Memory B cell (primary cell): Measurements from ENCODE around the gene MEIS1.

ENCODE experiments used
- ATAC-seq: fragments of 150-1000 bp; cut with Tn5 transposase; 2 replicates; pipeline ENCODE4 v1.10.0; 2021; ENCODE audit warnings: low read depth, mild to moderate bottlenecking, moderate library complexity
- DNase-seq, 2 donors: peaks; one replicate each; pipeline ENCODE4 v3.0.0; 2022; ENCODE audit warnings: low spot score in 2 of 2
- H3K27ac Mint-ChIP-seq: one replicate; pipeline ENCODE4 v1.8.0; 2022; ENCODE audit warnings: mild to moderate bottlenecking, moderate library complexity, mixed read lengths
- H3K27me3 Mint-ChIP-seq: one replicate; pipeline ENCODE4 v1.8.0; 2022; ENCODE audit warnings: mixed read lengths
- H3K36me3 Mint-ChIP-seq: one replicate; pipeline ENCODE4 v1.8.0; 2022; ENCODE audit warnings: mild to moderate bottlenecking, mixed read lengths
- H3K4me1 Mint-ChIP-seq: one replicate; pipeline ENCODE4 v1.8.0; 2022; ENCODE audit warnings: mixed read lengths
- H3K4me3 Mint-ChIP-seq: one replicate; pipeline ENCODE4 v1.8.0; 2022; ENCODE audit warnings: mild to moderate bottlenecking, moderate library complexity, mixed read lengths
- H3K9me3 Mint-ChIP-seq: one replicate; pipeline ENCODE4 v1.8.0; 2022; ENCODE audit warnings: mixed read lengths

MEIS1 gene

DNA sequence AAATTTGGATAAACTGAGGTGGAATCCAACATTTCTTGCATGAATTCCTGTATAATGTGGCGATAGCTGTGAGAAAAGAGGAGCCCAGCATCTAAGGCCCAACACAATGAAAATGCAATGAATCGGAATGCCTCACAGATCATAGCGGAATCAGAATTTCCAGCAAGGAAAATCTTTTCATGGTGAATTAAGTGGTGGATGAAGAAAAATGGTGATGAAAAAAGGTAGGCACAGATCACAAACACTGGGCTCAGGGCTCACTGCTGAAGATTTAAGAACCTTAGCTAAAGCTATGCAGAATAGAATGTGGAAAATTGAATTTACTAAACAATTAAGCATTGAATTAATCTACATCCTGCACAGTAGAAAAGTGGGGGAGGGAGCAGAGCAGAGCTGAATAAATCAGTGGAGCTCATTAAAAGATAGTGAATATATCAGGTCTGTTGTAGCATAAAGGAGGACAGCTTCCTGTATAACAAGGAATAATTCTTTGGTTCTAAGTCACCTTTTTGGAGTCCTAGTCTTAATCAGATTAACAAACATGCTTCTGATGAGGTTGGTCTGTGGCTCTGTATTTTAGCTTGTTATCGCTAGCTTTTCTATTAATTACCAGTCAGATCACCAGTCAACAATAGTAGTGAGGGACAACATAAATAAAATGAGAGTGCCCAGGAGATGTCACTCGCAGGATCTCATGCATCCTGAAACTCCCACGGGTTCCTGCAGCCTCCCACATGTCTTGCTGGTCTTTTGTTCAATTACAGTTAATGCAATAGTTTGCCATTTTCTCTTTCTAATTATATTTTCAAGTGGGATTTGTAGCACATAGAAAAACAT, 27.0 kb downstream of the MEIS1 start:
- no peak overlapping the region for H3K4me3 Mint-ChIP-seq

DNA sequence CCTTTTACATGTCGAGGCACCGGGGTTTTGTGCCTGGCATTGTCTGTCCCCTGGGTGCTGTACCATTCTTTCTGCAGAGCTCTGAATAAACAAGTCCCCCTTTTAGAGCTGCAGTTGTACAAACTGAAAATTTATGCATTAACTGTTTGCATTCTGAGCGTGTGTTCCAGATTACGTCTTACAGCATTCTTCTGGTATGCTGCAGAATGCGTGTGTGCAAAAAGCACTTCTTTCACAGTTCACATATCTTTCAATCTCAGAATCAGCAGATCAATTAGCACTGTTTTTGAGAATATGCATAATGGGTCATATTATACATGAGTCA, 27.5 kb downstream of the MEIS1 start:
- no peak overlapping the region for H3K27ac Mint-ChIP-seq
- ATAC-seq (no peak), DNase-seq (no peak)
- no peaks in the 10 kb centered on the region for H3K9me3 Mint-ChIP-seq
- no peaks in the 10 kb centered on the region for H3K4me1 Mint-ChIP-seq
- H3K4me3 Mint-ChIP-seq: no peak overlapping the region
- peaks cover 11% of the 10 kb centered on the region for H3K27me3 Mint-ChIP-seq
- no peaks in the 10 kb centered on the region for H3K36me3 Mint-ChIP-seq

More for the DNA sequence above, 27.0 kb downstream of the MEIS1 start:
- Mint-ChIP-seq H3K4me1 (no peaks in the 10 kb centered on the region), H3K27me3 (peaks cover 12% of the 10 kb centered on the region), H3K36me3 (no peaks in the 10 kb centered on the region), H3K27ac (no peak overlapping the region), H3K9me3 (no peaks in the 10 kb centered on the region)
- ATAC-seq (no peak), DNase-seq (no peak)

DNA sequence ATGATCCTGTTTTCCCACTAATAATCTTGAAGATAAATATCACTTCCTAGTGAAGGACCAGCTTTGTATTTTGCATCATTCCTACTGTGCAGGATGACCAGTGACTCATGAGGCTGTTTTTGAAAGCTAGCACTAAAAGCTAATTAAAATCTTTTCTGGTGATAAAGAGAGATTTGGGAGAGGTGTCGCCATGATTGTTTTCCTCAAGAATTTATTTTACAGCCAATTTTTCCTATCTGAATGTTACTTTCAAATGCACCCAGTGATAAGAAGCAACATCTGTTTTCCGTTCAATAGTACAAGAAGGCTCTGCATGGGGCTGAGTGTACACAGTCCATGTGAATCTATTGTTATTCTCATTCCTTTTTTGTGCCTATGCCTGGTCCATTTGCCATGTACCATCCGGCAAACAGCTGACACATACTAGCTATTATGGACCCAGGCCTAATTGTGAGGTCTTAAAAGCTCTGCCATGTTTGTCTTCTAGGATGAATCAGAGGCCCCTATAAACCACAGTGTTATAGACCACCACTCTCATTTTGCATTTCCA, 28.4 kb downstream of the MEIS1 start:
- H3K4me1 Mint-ChIP-seq: no peaks in the 10 kb centered on the region
- peaks cover 9% of the 10 kb centered on the region for H3K27me3 Mint-ChIP-seq
- H3K4me3 Mint-ChIP-seq: no peak overlapping the region
- DNase-seq (no peak), ATAC-seq (no peak)
- no peaks in the 10 kb centered on the region for H3K9me3 Mint-ChIP-seq
- no peak overlapping the region for H3K27ac Mint-ChIP-seq
- no peaks in the 10 kb centered on the region for H3K36me3 Mint-ChIP-seq

DNA sequence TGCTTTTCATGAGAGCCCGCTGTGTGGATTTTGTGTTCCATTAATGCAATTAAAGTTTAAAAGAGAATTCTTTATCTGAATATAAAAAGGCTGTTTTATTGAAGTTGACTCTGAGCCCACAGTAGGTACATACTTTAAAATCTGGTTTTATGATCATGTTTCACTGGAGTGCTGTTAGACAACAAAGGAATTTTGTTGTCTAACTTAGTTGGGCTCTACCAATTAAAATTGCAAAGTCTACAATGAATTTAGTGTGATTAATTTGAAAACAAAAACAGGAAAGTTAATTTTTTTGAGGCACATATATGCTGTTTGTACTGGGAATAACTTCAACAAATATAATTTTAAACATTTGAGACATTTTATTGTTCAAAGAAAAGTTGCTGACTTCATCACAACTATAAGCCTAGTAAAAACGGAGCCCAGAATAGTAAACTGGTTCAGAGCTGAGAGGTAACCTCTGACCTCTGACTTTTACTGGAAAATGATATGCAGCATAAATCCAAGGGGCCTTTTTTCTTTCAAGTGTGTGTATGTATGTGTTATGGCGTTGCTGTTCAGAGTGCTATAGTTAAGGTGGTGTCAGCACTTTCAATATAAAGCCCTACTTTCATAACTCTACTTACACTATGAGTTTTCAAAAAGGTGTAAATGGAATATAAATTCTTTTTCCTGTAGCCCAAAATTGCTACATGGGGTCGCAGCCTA, 30.2 kb downstream of the MEIS1 start:
- no peak overlapping the region for H3K27ac Mint-ChIP-seq
- DNase-seq (no peak), ATAC-seq (no peak)
- H3K4me1 Mint-ChIP-seq: no peaks in the 10 kb centered on the region
- no peaks in the 10 kb centered on the region for H3K9me3 Mint-ChIP-seq
- no peaks in the 10 kb centered on the region for H3K27me3 Mint-ChIP-seq
- H3K36me3 Mint-ChIP-seq: no peaks in the 10 kb centered on the region
- no peak overlapping the region for H3K4me3 Mint-ChIP-seq

DNA sequence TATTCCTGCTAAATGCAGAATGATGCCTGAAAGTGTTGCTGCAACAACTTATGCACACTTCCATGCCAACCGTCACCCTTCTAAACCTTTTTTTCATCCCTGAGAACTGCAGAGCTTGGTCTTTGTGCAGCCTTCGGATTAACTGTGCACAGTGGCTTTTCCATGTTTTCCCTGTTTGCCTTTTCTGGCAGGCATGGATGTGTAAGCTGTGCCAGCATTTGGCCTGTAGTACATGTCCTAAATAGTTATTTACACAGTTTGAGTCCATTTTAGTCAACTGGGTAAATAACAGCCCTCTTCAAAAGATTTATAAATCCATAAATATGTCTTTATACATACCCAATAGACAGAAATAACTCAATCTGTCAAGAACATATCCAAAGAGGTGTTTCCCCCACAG, 31.5 kb downstream of the MEIS1 start:
- Mint-ChIP-seq H3K4me1 (no peaks in the 10 kb centered on the region), H3K4me3 (no peak overlapping the region), H3K9me3 (no peaks in the 10 kb centered on the region), H3K36me3 (no peaks in the 10 kb centered on the region), H3K27ac (no peak overlapping the region), H3K27me3 (no peaks in the 10 kb centered on the region)
- DNase-seq (no peak), ATAC-seq (no peak)

DNA sequence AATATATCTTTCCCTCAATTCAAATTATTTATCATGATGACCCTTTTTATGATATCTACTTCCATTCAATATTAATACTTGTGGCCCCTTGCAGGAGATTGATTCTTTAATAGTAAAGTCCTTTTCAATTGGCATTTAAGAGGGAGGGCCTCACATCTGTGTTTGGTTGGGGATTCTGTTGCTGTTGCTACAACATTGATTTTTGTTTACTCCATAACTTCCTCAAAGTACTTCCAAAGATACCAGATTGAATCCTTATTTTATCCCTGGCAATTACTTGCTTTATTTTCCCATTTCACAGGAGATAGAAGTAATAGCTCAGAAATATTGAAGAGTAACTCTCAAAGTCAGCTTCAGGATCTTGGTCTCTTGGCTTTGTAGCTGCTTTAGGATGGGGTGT, 32.8 kb downstream of the MEIS1 start:
- Mint-ChIP-seq H3K4me3 (no peak overlapping the region), H3K27me3 (no peaks in the 10 kb centered on the region), H3K36me3 (no peaks in the 10 kb centered on the region), H3K27ac (no peak overlapping the region), H3K9me3 (no peaks in the 10 kb centered on the region), H3K4me1 (no peaks in the 10 kb centered on the region)
- DNase-seq (no peak), ATAC-seq (no peak)

DNA sequence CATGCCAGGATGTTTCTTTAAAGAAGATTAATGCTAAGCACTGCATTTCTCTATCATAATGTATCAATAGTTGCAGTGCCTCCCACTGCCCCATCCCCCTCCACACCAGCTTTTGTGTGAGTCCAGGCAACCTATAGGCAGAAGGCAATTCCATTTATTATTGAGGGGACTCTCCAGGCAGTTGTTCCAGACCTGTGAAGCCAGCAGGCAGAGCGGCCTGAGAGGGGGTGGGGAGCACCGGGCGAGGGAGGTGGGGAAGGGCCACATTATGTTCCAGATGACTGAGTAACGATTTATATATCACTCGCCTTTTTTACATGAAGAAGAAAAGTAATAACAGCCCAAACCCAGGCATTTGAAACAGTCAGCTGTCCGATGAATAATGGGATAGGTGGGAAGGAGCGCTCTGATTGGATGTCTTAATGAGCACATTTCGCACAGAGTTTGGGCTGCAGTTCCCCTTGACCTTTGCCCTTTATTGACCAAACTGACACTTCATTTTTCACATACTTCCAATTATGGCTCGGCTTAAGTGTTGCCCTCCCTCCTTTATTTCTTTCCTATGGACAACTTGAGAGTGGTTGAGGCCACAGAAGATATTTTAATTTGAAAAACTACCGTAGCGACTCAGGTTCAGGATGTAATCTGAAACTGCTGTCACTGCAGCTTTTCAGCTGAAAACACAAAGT, 34.4 kb downstream of the MEIS1 start:
- Mint-ChIP-seq H3K27me3 (no peaks in the 10 kb centered on the region), H3K36me3 (no peaks in the 10 kb centered on the region), H3K4me3 (no peak overlapping the region), H3K27ac (no peak overlapping the region), H3K9me3 (no peaks in the 10 kb centered on the region), H3K4me1 (no peaks in the 10 kb centered on the region)
- no peak for ATAC-seq
- DNase-seq: no peak

DNA sequence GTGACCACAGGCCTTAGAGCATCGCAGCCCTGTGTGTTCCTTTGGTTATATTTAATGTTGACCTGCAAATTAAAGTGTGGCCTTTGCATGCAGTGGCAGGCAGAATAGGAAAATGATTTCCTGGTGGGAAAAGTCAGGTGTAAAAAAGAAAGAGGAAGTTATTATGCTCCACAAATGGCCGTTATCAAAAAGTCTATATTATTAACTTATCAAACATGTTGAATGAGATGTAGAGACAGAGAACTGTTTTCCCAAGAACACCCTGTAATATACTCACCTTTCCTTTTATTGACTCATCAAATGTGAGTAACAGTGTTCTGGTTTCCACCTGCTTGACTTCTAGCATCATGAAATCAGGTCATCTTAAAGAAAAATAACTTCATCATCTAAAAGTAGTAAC, 35.3 kb downstream of the MEIS1 start:
- Mint-ChIP-seq H3K27me3 (no peaks in the 10 kb centered on the region), H3K36me3 (no peaks in the 10 kb centered on the region), H3K9me3 (no peaks in the 10 kb centered on the region), H3K4me1 (no peaks in the 10 kb centered on the region), H3K27ac (no peak overlapping the region), H3K4me3 (no peak overlapping the region)
- DNase-seq (no peak), ATAC-seq (no peak)

DNA sequence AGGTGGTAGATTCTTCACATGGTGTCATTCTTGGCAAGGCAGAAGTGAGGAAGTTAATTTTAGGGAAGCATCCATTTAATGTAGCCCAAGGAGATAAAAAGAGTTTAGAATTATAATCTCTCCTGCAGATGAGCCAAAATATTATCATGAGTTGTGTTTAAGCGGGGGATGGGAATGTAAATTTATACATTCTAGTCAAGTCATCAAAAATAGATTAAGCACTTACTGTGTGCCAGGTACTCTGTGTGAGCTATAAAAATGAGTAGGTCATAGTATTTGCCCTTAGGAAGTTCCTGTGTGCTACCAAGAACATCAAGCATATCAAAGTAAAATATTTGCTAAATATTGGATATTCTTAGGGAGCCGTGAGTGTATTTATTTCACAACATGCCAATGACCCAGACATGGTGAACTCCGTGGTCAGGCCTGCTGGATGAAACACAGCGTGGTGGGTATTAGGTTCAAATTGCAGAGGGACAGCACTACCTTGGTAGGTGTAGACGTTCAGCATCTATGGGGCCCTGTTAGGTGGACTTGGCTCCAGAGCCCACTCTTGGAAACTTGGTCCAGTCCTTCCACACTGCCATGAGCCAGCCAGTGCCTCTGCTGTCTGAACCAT, 37.4 kb downstream of the MEIS1 start:
- no peak for DNase-seq
- no peak for ATAC-seq
- H3K27ac Mint-ChIP-seq: no peak overlapping the region
- H3K4me1 Mint-ChIP-seq: no peaks in the 10 kb centered on the region
- H3K4me3 Mint-ChIP-seq: no peak overlapping the region
- H3K9me3 Mint-ChIP-seq: peaks cover 2% of the 10 kb centered on the region
- peaks cover 6% of the 10 kb centered on the region for H3K27me3 Mint-ChIP-seq
- no peaks in the 10 kb centered on the region for H3K36me3 Mint-ChIP-seq

DNA sequence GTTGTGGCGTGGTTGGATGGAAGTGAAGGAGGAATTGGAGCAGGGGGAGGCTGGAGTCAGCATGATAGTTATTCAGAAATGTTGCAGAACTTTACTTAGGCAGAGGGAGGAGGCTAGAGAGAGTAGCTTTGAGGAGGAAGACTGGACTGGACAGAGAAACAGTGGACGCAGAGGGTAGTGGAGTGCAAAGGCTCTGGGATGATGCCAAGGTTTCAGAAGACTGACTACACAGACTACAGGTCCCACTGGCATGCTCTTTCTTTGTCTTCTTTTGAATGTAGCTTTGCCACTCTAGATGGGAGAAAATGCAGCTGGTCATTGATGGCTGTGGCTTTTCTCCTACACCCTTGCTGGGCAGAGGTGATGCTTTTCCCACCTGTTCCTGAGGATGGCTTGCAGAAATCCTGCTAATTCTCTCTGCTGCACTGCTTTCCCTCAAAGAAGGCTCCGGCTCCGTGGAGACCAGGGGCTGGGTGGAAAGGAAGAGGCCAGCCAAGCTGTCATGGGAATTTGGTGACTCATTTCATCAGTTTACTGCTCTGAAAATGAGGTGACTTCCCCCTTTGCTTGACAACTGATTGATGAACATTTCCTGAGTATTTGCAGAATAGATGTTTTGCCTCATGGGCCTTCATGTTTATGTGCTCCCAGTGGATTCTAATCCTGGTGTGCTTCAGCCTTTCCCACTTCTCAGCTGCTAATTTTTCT, 42.4 kb downstream of the MEIS1 start:
- Mint-ChIP-seq H3K36me3 (no peaks in the 10 kb centered on the region), H3K4me3 (no peak overlapping the region), H3K27me3 (peaks cover 6% of the 10 kb centered on the region), H3K4me1 (no peaks in the 10 kb centered on the region), H3K9me3 (peaks cover 2% of the 10 kb centered on the region), H3K27ac (no peak overlapping the region)
- ATAC-seq: no peak
- DNase-seq: no peak

DNA sequence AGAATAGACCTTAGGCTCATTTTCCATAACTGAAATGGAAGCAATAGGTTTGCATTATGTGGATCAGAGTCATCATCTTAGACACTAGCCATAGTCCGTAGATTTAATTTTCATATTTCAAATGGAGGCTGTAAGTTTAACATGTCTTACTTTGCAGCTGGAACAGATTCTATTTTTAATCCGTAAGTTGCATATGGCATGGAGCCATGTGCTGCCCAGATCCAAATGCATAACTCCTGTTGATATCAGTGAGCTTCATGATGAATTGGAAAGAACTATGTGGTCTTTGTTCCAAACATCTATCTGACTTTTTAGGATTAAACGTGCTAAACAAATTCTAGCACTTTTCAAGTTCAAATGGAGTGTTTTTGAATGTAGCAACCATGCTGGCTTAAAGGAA, 43.4 kb downstream of the MEIS1 start:
- DNase-seq: no peak
- H3K4me3 Mint-ChIP-seq: no peak overlapping the region
- H3K36me3 Mint-ChIP-seq: no peaks in the 10 kb centered on the region
- peaks cover 6% of the 10 kb centered on the region for H3K27me3 Mint-ChIP-seq
- H3K9me3 Mint-ChIP-seq: peaks cover 2% of the 10 kb centered on the region
- no peak for ATAC-seq
- no peak overlapping the region for H3K27ac Mint-ChIP-seq
- no peaks in the 10 kb centered on the region for H3K4me1 Mint-ChIP-seq

DNA sequence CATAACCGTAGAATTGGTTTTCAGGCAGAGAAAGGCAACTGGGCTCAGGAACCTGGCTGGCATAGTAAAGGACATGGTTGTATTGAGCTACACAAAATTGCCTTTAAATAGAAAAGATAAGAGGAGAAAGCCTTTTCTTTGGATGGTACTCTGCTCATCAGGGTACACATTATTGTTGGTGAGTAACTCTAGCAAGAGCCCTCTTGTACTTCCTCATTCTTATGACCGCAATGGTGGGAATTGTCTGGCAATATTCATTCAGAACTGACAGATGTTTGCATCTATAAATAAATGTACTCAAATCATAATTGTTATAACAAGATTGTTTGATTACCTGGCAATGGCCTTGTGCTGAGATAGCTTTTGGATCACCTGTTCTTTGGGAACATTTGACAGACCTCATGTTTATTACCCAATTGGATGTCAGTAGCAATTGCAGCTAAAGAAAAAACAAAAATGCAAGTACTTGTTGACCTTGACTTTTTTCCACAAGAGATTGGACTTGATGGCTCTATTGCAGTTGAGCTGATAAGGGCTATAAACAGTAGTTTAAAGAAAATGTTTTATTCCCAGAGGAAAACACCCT, 43.9 kb downstream of the MEIS1 start:
- H3K4me1 Mint-ChIP-seq: no peaks in the 10 kb centered on the region
- H3K4me3 Mint-ChIP-seq: no peak overlapping the region
- ATAC-seq (no peak), DNase-seq (no peak)
- no peaks in the 10 kb centered on the region for H3K36me3 Mint-ChIP-seq
- H3K27me3 Mint-ChIP-seq: peaks cover 6% of the 10 kb centered on the region
- H3K27ac Mint-ChIP-seq: no peak overlapping the region
- H3K9me3 Mint-ChIP-seq: peaks cover 2% of the 10 kb centered on the region

DNA sequence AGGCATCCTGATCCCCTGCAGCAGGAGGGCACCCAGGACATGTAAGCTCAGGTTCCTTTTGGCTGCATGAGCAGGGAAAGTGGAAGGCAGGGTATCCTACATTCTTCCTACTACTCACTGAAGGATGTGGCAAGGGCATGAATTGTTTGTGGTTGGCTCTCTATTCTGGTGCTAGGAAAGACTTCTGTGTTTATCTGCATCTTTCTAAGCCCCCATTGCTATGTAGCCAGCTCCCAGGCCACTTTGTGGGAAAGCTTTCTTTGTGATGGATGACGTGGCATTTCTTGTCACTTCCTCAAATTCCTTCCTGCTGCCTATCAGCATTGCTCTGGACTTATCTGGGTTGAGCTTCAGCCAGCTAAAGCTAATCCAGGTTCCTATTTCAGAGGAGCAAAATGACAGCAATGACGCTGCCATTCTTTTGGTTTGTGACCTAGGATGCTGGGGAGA, 46.2 kb downstream of the MEIS1 start:
- H3K27ac Mint-ChIP-seq: no peak overlapping the region
- peaks cover 2% of the 10 kb centered on the region for H3K9me3 Mint-ChIP-seq
- H3K4me1 Mint-ChIP-seq: no peaks in the 10 kb centered on the region
- no peak for ATAC-seq
- no peak overlapping the region for H3K4me3 Mint-ChIP-seq
- H3K27me3 Mint-ChIP-seq: peaks cover 4% of the 10 kb centered on the region
- DNase-seq: no peak
- H3K36me3 Mint-ChIP-seq: no peaks in the 10 kb centered on the region
